Activated CD8-positive, alpha-beta T cell treated with anti-CD3 and anti-CD28 coated beads for 36 hours (primary cell): Measurements from ENCODE around the gene PITX3. TPM values are rescaled to one million over a fixed set of nuclear protein-coding genes. Genes with fewer than 3 reads are reported as not detected.

Source experiments
- ATAC-seq: fragments of 200-7000 bp; cut with Tn5 transposase; one replicate; pipeline ENCODE4 v1.10.0; 2021; ENCODE audit warnings: mild to moderate bottlenecking, moderate library complexity
- CTCF ChIA-PET: fragments of 350-600 bp; sonication (Branson Sonifier 250); formaldehyde crosslinking; loops from one replicate; lab custom pipeline; 2021; ENCODE audit warnings: antibody characterized with exemption; lab: Charles Lee
- POLR2A ChIA-PET: fragments of 350-600 bp; sonication (Branson Sonifier 250); formaldehyde crosslinking; loops from one replicate; lab custom pipeline; 2021; ENCODE audit warnings: antibody characterized with exemption; lab: Charles Lee
- DNase-seq: peaks from one replicate; pipeline ENCODE4 v3.0.0-alpha.2; 2020
- H3K27ac Mint-ChIP-seq: one replicate; pipeline ENCODE4 v1.8.0; 2021; ENCODE audit warnings: mild to moderate bottlenecking, mixed read lengths
- H3K27me3 Mint-ChIP-seq: one replicate; pipeline ENCODE4 v1.8.0; 2021; ENCODE audit warnings: mixed read lengths
- H3K36me3 Mint-ChIP-seq: one replicate; pipeline ENCODE4 v1.8.0; 2021; ENCODE audit warnings: low read depth, mixed read lengths
- H3K4me1 Mint-ChIP-seq: one replicate; pipeline ENCODE4 v1.8.0; 2021; ENCODE audit warnings: low read depth, mixed read lengths
- H3K4me3 Mint-ChIP-seq: one replicate; pipeline ENCODE4 v1.8.0; 2021; ENCODE audit warnings: mild to moderate bottlenecking, moderate library complexity, mixed read lengths
- H3K9me3 Mint-ChIP-seq: one replicate; pipeline ENCODE4 v1.8.0; 2021; ENCODE audit warnings: mixed read lengths
- CTCF ChIP-seq: fragments of 200-600 bp; IDR thresholded peaks from one replicate; pipeline ENCODE4 v1.8.0; 2022; ENCODE audit warnings: antibody characterized with exemption, mild to moderate bottlenecking
- intact Hi-C: fragments of 100-400 bp; cut with micrococcal nuclease; formaldehyde crosslinking; loops from one replicate; pipeline ENCODE4 v1.10.0; 2022
- total RNA-seq, 2 experiments: library from RNA; stranded (reverse); gene quantifications; one replicate each; pipeline ENCODE4 v1.2.3, GENCODE V29; 2021

PITX3 gene
- total RNA-seq, 2 experiments from 2014 or later: 0.23 TPM; not detected in 1

DNA sequence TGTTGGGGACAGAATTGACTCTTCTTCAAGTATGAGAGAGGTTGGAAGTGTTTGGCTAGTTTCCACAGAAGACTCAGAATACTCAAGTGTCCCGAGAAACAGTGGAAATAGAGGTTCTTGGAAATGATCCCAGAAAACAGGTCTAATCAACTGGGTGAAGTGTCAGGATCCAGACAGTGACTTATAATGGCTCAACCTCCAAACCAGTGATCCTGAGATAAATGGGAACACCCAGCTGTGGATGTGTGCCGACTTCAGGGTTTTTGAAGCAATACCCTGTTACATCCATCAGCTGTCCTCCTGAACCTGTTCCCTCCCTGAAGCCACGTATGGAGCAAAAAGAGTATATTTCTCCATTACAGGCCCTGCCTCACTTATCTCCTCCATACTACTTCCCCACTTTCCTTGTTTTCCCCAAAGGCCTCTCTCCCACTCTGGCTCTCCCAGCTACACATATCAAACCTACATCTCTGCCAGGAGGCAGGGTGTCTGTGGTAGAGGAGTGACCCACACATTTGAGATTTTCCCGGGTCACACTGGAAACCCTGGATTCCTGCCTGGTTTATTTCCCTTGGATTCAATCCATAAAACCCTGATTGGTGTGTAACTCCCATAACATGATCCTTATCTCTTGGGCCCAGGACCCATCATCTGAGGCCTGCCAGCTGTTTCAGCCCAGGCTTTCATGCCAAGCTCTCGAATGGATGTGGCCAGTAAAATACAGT lies 32.8 kb downstream of the PITX3 start:
- Mint-ChIP-seq H3K27ac (no peak overlapping the region), H3K9me3 (peaks cover 9% of the 10 kb centered on the region), H3K27me3 (no peaks in the 10 kb centered on the region), H3K4me1 (no peaks in the 10 kb centered on the region), H3K4me3 (no peak overlapping the region), H3K36me3 (no peaks in the 10 kb centered on the region)
- no peak for TF ChIP-seq CTCF
- intact Hi-C loops: no loop called here
- DNase-seq: no peak
- ATAC-seq: no peak
- POLR2A ChIA-PET: interaction anchor here (1.0 kb wide), 1 partner anchor 43 kb away, joined by 3 read pairs; no protein-coding TSS in a partner anchor
- CTCF ChIA-PET: interaction anchor here (0.7 to 2.6 kb wide), 4 partner anchors 8 to 22 kb away, joined by 3 to 14 read pairs (median 4); no protein-coding TSS in a partner anchor

- intact Hi-C loops: no loop called here
- H3K4me1 Mint-ChIP-seq: peaks cover 5% of the 10 kb centered on the region
- peaks cover 9% of the 10 kb centered on the region for H3K9me3 Mint-ChIP-seq
- DNase-seq: no peak
- H3K4me3 Mint-ChIP-seq: no peak overlapping the region
- H3K36me3 Mint-ChIP-seq: no peaks in the 10 kb centered on the region
- no peak for ATAC-seq
- H3K27ac Mint-ChIP-seq: peak overlapping the region; percentile 2
- ChIA-PET CTCF (interaction anchor here (0.6 kb wide), 1 partner anchor 303 kb away, joined by 4 read pairs; no protein-coding TSS in a partner anchor), POLR2A (no interaction called here)
- H3K27me3 Mint-ChIP-seq: peaks cover 3% of the 10 kb centered on the region
- TF ChIP-seq CTCF: no peak
Observed at GRCh38 chr10:102202386-102202785, 38.9 kb downstream of the PITX3 start.

GRCh38 chr10:102200751-102201640 lies 40.3 kb downstream of the PITX3 start:
- H3K4me3 Mint-ChIP-seq: no peak overlapping the region
- no peak for TF ChIP-seq CTCF
- intact Hi-C loops: no loop called here
- peaks cover 9% of the 10 kb centered on the region for H3K9me3 Mint-ChIP-seq
- peaks cover 3% of the 10 kb centered on the region for H3K27me3 Mint-ChIP-seq
- peaks cover 10% of the 10 kb centered on the region for H3K4me1 Mint-ChIP-seq
- ATAC-seq (no peak), DNase-seq (no peak)
- CTCF ChIA-PET: interaction anchor here (0.9 to 2.7 kb wide), 3 partner anchors 8 to 151 kb away, joined by 3 to 9 read pairs (median 7); no protein-coding TSS in a partner anchor
- no peaks in the 10 kb centered on the region for H3K36me3 Mint-ChIP-seq
- POLR2A ChIA-PET: no interaction called here
- H3K27ac Mint-ChIP-seq: no peak overlapping the region

DNA sequence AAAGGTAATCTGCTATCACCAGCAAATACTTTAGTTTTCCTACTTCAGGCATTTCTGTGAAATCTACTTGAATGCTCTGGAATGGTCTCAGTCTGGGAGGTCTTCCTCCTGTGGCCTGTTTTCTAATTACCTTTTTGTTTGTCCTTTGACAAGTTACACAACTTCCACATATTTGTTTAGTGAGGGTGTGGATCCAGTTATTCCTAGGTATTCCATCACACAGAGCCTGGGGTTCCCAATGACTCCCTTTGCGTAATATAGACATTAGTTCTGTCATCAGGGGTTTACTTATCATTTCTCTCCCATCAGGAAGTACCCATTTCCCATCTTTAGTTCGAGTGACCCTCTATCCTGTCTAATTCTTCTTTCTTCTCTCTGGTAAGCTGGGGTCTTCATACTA lies 43.3 kb downstream of the PITX3 start:
- ATAC-seq (no peak), DNase-seq (no peak)
- CTCF ChIA-PET: interaction anchor here (1.8 kb wide), 1 partner anchor 32 kb away, joined by 6 read pairs; no protein-coding TSS in a partner anchor
- POLR2A ChIA-PET: no interaction called here
- intact Hi-C loops: no loop called here
- H3K4me3 Mint-ChIP-seq: no peak overlapping the region
- no peaks in the 10 kb centered on the region for H3K36me3 Mint-ChIP-seq
- H3K4me1 Mint-ChIP-seq: peaks cover 10% of the 10 kb centered on the region
- no peak overlapping the region for H3K27ac Mint-ChIP-seq
- H3K9me3 Mint-ChIP-seq: no peaks in the 10 kb centered on the region
- H3K27me3 Mint-ChIP-seq: peaks cover 3% of the 10 kb centered on the region
- TF ChIP-seq CTCF: no peak
